Ovary (tissue), 3 donors: ENCODE measurements around the gene CBLN3.

Experiments
- CTCF ChIP-seq, 3 donors: fragments of 450-650 bp in 2 of 3; fragments of 200-600 bp in 1 of 3; IDR thresholded peaks; one replicate each; pipeline versions ENCODE4 v1.5.1 to v1.8.0; 2016 to 2022; ENCODE audit warnings: antibody characterized with exemption in 3 of 3, mild to moderate bottlenecking in 1 of 3
- EP300 ChIP-seq: sonication (generic); formaldehyde crosslinking; IDR thresholded peaks from one replicate; pipeline ENCODE4 v1.6.1; 2017; ENCODE audit warnings: antibody characterized with exemption
- POLR2A ChIP-seq: fragments of 450-650 bp; IDR thresholded peaks from one replicate; pipeline ENCODE4 v1.6.1; 2017; ENCODE audit warnings: antibody characterized with exemption, mild to moderate bottlenecking, moderate library complexity
- donor health status: DM: no; HTN: no; CAD: no.

GRCh38 chr14:24378981-24379906 lies 50.2 kb downstream of the CBLN3 start:
- no peak for TF ChIP-seq CTCF (IDR thresholded peaks at IDR 0.05)
- no peak for TF ChIP-seq POLR2A
- no peak for TF ChIP-seq EP300
